Spleen (tissue), 11 donors: ENCODE measurements around the gene CSRP1. TPM values are rescaled to one million over a fixed set of nuclear protein-coding genes. Genes with fewer than 3 reads are reported as not detected.
"Not testable (repeated sequence)": the region's sequence is repeated elsewhere in the genome, so short reads cannot be mapped to it uniquely, and the experiment has no call there.

Experiments
- DNase-seq: peaks from one replicate; pipeline ENCODE4 v3.0.0-alpha.2; 2020
- H3K27ac ChIP-seq, 8 donors: fragments of 200-600 bp; sonication (generic) in 7 of 8; 1 replicate in 4 of 8; 2 replicates in 4 of 8; pipeline versions ENCODE4 v1.5.0 to v1.8.0; 2016 to 2021; ENCODE audit warnings: inconsistent platforms in 4 of 8, mild to moderate bottlenecking in 4 of 8, moderate library complexity in 1 of 8
- H3K27me3 ChIP-seq, 7 donors: fragments of 200-600 bp; sonication (generic) in 6 of 7; replicated peaks in 1 of 7; 1 replicate in 4 of 7; 2 replicates in 3 of 7; pipeline versions ENCODE4 v1.5.0 to v1.8.0; 2016 to 2021; ENCODE audit warnings: inconsistent platforms in 3 of 7, mild to moderate bottlenecking in 1 of 7
- H3K36me3 ChIP-seq, 6 donors: fragments of 200-600 bp; sonication (generic) in 5 of 6; 1 replicate in 4 of 6; 2 replicates in 2 of 6; pipeline versions ENCODE4 v1.5.0 to v1.8.0; 2016 to 2021; ENCODE audit warnings: inconsistent platforms in 2 of 6
- H3K4me1 ChIP-seq, 6 donors: fragments of 200-600 bp; sonication (generic) in 5 of 6; 1 replicate in 3 of 6; 2 replicates in 3 of 6; pipeline versions ENCODE4 v1.5.0 to v1.8.0; 2016 to 2021; ENCODE audit warnings: inconsistent platforms in 3 of 6
- H3K4me3 ChIP-seq, 8 donors: fragments of 200-600 bp; sonication (generic) in 7 of 8; 1 replicate in 4 of 8; 2 replicates in 4 of 8; pipeline versions ENCODE4 v1.5.0 to v1.8.0; 2016 to 2021; ENCODE audit warnings: inconsistent platforms in 4 of 8, mild to moderate bottlenecking in 4 of 8, moderate library complexity in 2 of 8
- H3K9me3 ChIP-seq, 8 donors: fragments of 200-600 bp; sonication (generic) in 7 of 8; 1 replicate in 4 of 8; 2 replicates in 4 of 8; pipeline versions ENCODE4 v1.5.0 to v1.8.0; 2016 to 2021; ENCODE audit warnings: inconsistent platforms in 4 of 8
- CTCF ChIP-seq, 11 experiments: fragments of 200-600 bp in 7 of 11; fragments of 450-650 bp in 4 of 11; sonication (generic) in 4 of 11; IDR thresholded peaks in 8 of 11; conservative IDR thresholded peaks in 3 of 11; 1 replicate in 7 of 11; 2 replicates in 4 of 11; pipeline versions ENCODE4 v1.4.0 to v1.8.0; 2016 to 2021; ENCODE audit warnings: antibody characterized with exemption in 11 of 11, inconsistent platforms in 4 of 11, mild to moderate bottlenecking in 1 of 11
- POLR2A ChIP-seq, 3 donors: fragments of 450-650 bp; IDR thresholded peaks; one replicate each; pipeline ENCODE4 v1.5.1; 2017; ENCODE audit warnings: antibody characterized with exemption in 3 of 3, mild to moderate bottlenecking in 1 of 3
- POLR2AphosphoS5 ChIP-seq, 3 donors: sonication (generic); formaldehyde crosslinking; IDR thresholded peaks; one replicate each; pipeline ENCODE4 v1.5.1; 2017; ENCODE audit warnings: antibody characterized with exemption in 3 of 3
- WGBS, 5 donors: extraction: QIAGEN DNeasy Blood & Tissue Kit in 3 of 5; methylation state at CpG; one replicate each; pipeline versions ENCODE4 v1.1.5 to v1.1.7; 2013 to 2018; 5-methylcytosine and 5-hydroxymethylcytosine counted together
- intact Hi-C: fragments of 100-400 bp; cut with DNase I; formaldehyde crosslinking; loops from one replicate; pipeline ENCODE4 v1.15.0; 2023; ENCODE audit warnings: low total_unique reads
- polyA plus RNA-seq, 3 donors: library from polyadenylated mRNA; stranded (reverse); fragments of 200-250 nt; gene quantifications; one replicate each; pipeline ENCODE4 v1.2.1, GENCODE V29; 2013
- total RNA-seq, 7 donors: library from RNA; depleted of rRNA in 3 of 7; stranded (reverse); fragments of >200 nt in 3 of 7; fragmentation: NEBNext Ultra II Directional in 4 of 7; extraction: Animal tissue kit (Norgen Biotek cat#: 25700) in 4 of 7; gene quantifications; one replicate each; pipeline versions ENCODE4 v1.1.0 to v1.2.1, GENCODE V29; 2016 to 2021
- donor health status: healthy with polysubstance abuse.
- donor health status: DM: no; HTN: no; CAD: no; lungs with moderate emphysema.
- donor health status: DM: no; HTN: no; CAD: no.
- donor health status: Bipolar disorder and iron deficiency.
- donor health status: healthy.
- donor health status: DM: no; HTN: no; CAD: no.
- donor health status: DM: yes; HTN: yes; CAD: no.

CSRP1 gene
- total and polyA plus RNA-seq, 10 donors, result 67.1 to 360 (median 182) TPM

GRCh38 chr1:201493026-201493656, 13.8 kb downstream of the CSRP1 start:
- Histone ChIP-seq H3K36me3 (peaks cover 0 to 87% (median 36%) of the 10 kb centered on the region in 6 donors), H3K4me1 (peaks cover 24 to 84% (median 59%) of the 10 kb centered on the region in 6 donors), H3K27ac (peak overlapping the region in 5 of 8 donors; percentile 31 to 77 (median 66))
- H3K9me3 ChIP-seq, intact Hi-C loops, H3K27me3 ChIP-seq, H3K4me3 ChIP-seq: not testable (repeated sequence)
- DNase-seq, result peak; percentile 35
- TF ChIP-seq POLR2AphosphoS5 (IDR thresholded peaks at IDR 0.05), result peak in 1 of 3 donors; percentile 6
- 85 to 97% (median 86%) methylated on average over 2 to 3 of the region's 3 CpGs for WGBS, 5 donors

GRCh38 chr1:201491896-201492511, 14.9 kb downstream of the CSRP1 start:
- WGBS, 5 donors, result 77 to 92% (median 81%) methylated on average over 3 of the region's 3 CpGs
- Histone ChIP-seq H3K27me3 (no peaks in the 10 kb centered on the region), H3K36me3 (peaks cover 0 to 89% (median 46%) of the 10 kb centered on the region in 6 donors), H3K9me3 (no peaks in the 10 kb centered on the region), H3K4me3 (no peak overlapping the region), H3K27ac (peak overlapping the region in 6 of 8 donors; percentile 21 to 77 (median 36)), H3K4me1 (peaks cover 24 to 90% (median 62%) of the 10 kb centered on the region in 6 donors)
- intact Hi-C loops, result no loop called here
- TF ChIP-seq CTCF (IDR thresholded peaks at IDR 0.05 in 8 of 11, conservative IDR thresholded peaks at IDR 0.05 in 3 of 11) (no peak), POLR2A (IDR thresholded peaks at IDR 0.05) (no peak)
- DNase-seq, result peak; percentile 31

GRCh38 chr1:201490708-201491131, 16.2 kb downstream of the CSRP1 start:
- Histone ChIP-seq H3K27ac (peak overlapping the region in 6 of 8 donors; percentile 43 to 77 (median 74)), H3K4me1 (peaks cover 28 to 99% (median 72%) of the 10 kb centered on the region in 6 donors), H3K36me3 (peaks cover 0 to 92% (median 43%) of the 10 kb centered on the region in 6 donors), H3K27me3 (no peaks in the 10 kb centered on the region), H3K4me3 (no peak overlapping the region), H3K9me3 (no peaks in the 10 kb centered on the region)
- WGBS, 5 donors, result 24 to 49% (median 32%) methylated on average over 3 of the region's 3 CpGs
- no peak for DNase-seq
- TF ChIP-seq POLR2AphosphoS5 (IDR thresholded peaks at IDR 0.05), result peak in 1 of 3 donors; percentile 28
- no peak for TF ChIP-seq POLR2A (IDR thresholded peaks at IDR 0.05)
- no peak for TF ChIP-seq CTCF (IDR thresholded peaks at IDR 0.05 in 8 of 11, conservative IDR thresholded peaks at IDR 0.05 in 3 of 11)
- intact Hi-C loops, result no loop called here

DNA sequence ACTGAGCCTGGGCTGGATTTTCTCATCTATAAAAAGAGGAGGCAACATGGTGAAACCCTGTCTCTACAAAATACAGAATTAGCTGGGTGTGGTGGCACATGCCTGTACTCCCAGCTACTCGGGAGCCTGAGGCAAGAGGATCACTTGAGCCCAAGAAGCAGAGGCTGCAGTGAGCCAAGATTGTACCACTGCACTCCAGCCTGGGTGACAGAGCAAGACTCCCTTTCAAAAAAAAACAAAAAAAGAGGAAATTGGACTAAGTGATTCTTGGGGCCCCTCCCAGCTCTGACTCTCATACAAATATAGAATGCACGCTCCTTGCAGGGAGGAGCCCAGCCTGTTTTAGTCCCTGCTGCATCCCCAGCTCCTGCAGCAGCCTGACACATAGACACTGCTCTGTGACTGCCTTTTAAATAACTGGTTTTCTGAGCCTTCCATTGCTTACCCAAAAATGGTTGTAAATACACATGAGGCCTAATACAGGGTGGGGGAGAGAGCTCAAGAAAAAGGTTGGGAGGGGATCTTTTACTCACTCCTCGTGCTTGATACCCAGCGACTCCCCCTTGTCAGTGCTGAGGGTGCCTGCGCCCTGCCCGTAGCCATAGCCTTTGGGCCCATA, 17.2 kb downstream of the CSRP1 start:
- intact Hi-C loops, result no loop called here
- Histone ChIP-seq H3K36me3 (peaks cover 0 to 92% (median 39%) of the 10 kb centered on the region in 6 donors), H3K27ac (peak overlapping the region in 7 of 8 donors; percentile 18 to 77 (median 73)), H3K4me1 (peaks cover 28 to 98% (median 76%) of the 10 kb centered on the region in 6 donors), H3K9me3 (no peaks in the 10 kb centered on the region), H3K27me3 (no peaks in the 10 kb centered on the region), H3K4me3 (no peak overlapping the region)
- TF ChIP-seq POLR2AphosphoS5 (IDR thresholded peaks at IDR 0.05), result no peak
- no peak for TF ChIP-seq CTCF (IDR thresholded peaks at IDR 0.05 in 8 of 11, conservative IDR thresholded peaks at IDR 0.05 in 3 of 11)
- TF ChIP-seq POLR2A (IDR thresholded peaks at IDR 0.05), result no peak
- WGBS, 5 donors, result 69 to 79% (median 71%) methylated on average over 6 of the region's 6 CpGs
- DNase-seq, result no peak
